K562 (cell line): ENCODE results near the gene CHDH. TPM values are rescaled to one million over a fixed set of nuclear protein-coding genes. Genes with fewer than 3 reads are reported as not detected.

Source experiments
- ATAC-seq: fragments of 200-7000 bp; cut with Tn5 transposase; 3 replicates; pipeline ENCODE4 v1.9.1; 2020; ENCODE audit warnings: moderate library complexity
- BruUV-seq: library from RNA; stranded (reverse); fragments of 400-500 nt; replicated peaks from 2 replicates; lab custom pipeline; 2021; lab: Mats Ljungman, UMichigan
- CTCF ChIA-PET: fragments of 300-600 bp; formaldehyde crosslinking; extraction: SDS; loops from one replicate; lab custom pipeline; 2021; ENCODE audit warnings: low intra/inter-chr PET ratio; lab: Yijun Ruan, JAX
- POLR2A ChIA-PET: fragments of 300-600, 350-650 bp; sonication (Branson Sonifier 250); formaldehyde crosslinking; extraction: SDS; loops from one replicate; lab custom pipeline; 2021; ENCODE audit warnings: antibody characterized with exemption, inconsistent platforms; lab: Yijun Ruan, JAX
- DNase-seq, 4 experiments: peaks; one replicate each; pipeline versions ENCODE4 v3.0.0 to v3.0.0-alpha.2; 2011 to 2018; ENCODE audit warnings: low spot score in 3 of 4, mixed read lengths in 3 of 4; ENCODE audit errors: extremely low read depth in 1 of 4
- FAIRE-seq: peaks from 2 replicates; lab custom pipeline; 2011; peaks lifted over from hg19 to GRCh38; lab: Jason Lieb, UNC
- H2AFZ ChIP-seq: 2 replicates; pipeline ENCODE4 v1.6.0; 2011; ENCODE audit warnings: low read depth, low read length, control low read depth, inconsistent platforms
- H3K27ac ChIP-seq: fragments of 200-600 bp; 3 replicates; pipeline ENCODE4 v1.8.0; 2011; ENCODE audit warnings: low read depth, mild to moderate bottlenecking, control low read depth, inconsistent platforms, low read length, moderate library complexity, mixed read lengths; ENCODE audit errors: extremely low read depth
- H3K27me3 ChIP-seq, 2 experiments: fragments of 300-600 bp in 1 of 2; 2 replicates in 1 of 2; 3 replicates in 1 of 2; pipeline versions ENCODE4 v1.6.0 to v1.8.0; 2011; ENCODE audit warnings: inconsistent platforms in 2 of 2, low read length in 2 of 2, mild to moderate bottlenecking in 1 of 2, mixed read lengths in 1 of 2, moderate library complexity in 1 of 2; ENCODE audit not compliant: control insufficient read depth in 2 of 2, insufficient read depth in 2 of 2
- H3K36me3 ChIP-seq: fragments of 300-600 bp; 3 replicates; pipeline ENCODE4 v1.8.0; 2011; ENCODE audit warnings: mild to moderate bottlenecking, low read length, inconsistent platforms; ENCODE audit not compliant: control insufficient read depth, insufficient read depth
- H3K4me1 ChIP-seq, 2 experiments: fragments of 200-600 bp in 1 of 2; replicated peaks in 1 of 2; 2 replicates in 1 of 2; 3 replicates in 1 of 2; pipeline versions ENCODE4 v1.5.1 to v1.8.0; 2011; ENCODE audit warnings: inconsistent platforms in 2 of 2, low read length in 2 of 2, mild to moderate bottlenecking in 1 of 2, mixed read lengths in 1 of 2, moderate library complexity in 1 of 2; ENCODE audit not compliant: control insufficient read depth in 2 of 2, insufficient read depth in 2 of 2
- H3K4me2 ChIP-seq: 2 replicates; pipeline ENCODE4 v1.6.1; 2011; ENCODE audit warnings: low read length, control low read depth, inconsistent platforms, mixed read lengths; ENCODE audit not compliant: insufficient read depth
- H3K4me3 ChIP-seq: fragments of 200-600 bp; sonication (generic), shearing (Covaris generic); 2 replicates; pipeline ENCODE4 v1.5.1; 2016; ENCODE audit warnings: control low read depth, inconsistent platforms
- H3K79me2 ChIP-seq: fragments of 200-600 bp; 3 replicates; pipeline ENCODE4 v1.8.0; 2011; ENCODE audit warnings: low read length, inconsistent platforms; ENCODE audit not compliant: control insufficient read depth, insufficient read depth
- H3K9ac ChIP-seq, 2 experiments: 2 replicates each; pipeline versions ENCODE4 v1.6.0 to v1.6.1; 2011; ENCODE audit warnings: low read depth in 2 of 2, low read length in 2 of 2, control low read depth in 1 of 2, inconsistent platforms in 1 of 2, mild to moderate bottlenecking in 1 of 2, mixed read lengths in 1 of 2; ENCODE audit not compliant: insufficient read depth in 1 of 2
- H3K9me1 ChIP-seq: one replicate; pipeline ENCODE4 v1.6.0; 2011; ENCODE audit warnings: inconsistent platforms, mild to moderate bottlenecking, low read length, moderate library complexity; ENCODE audit not compliant: control insufficient read depth, insufficient read depth
- H3K9me3 ChIP-seq: replicated peaks from 2 replicates; pipeline ENCODE4 v1.5.1; 2011; ENCODE audit warnings: low read depth, low read length, inconsistent platforms; ENCODE audit not compliant: control insufficient read depth, insufficient read depth
- H4K20me1 ChIP-seq: replicated peaks from 2 replicates; pipeline ENCODE4 v1.6.1; 2011; ENCODE audit warnings: low read length, inconsistent platforms, mixed read lengths; ENCODE audit not compliant: control insufficient read depth, insufficient read depth
- ARID1B ChIP-seq: fragments of 450-650 bp; IDR thresholded peaks from 2 replicates; pipeline ENCODE4 v1.6.1; 2016; ENCODE audit warnings: antibody characterized with exemption, mild to moderate bottlenecking, inconsistent platforms
- DNMT1 ChIP-seq: fragments of 450-650 bp; IDR thresholded peaks from 2 replicates; pipeline ENCODE4 v1.6.1; 2016; ENCODE audit warnings: antibody characterized with exemption, mild to moderate bottlenecking
- GABPB2 ChIP-seq: fragments of 250-450 bp; sonication (Bioruptor Pico); conservative IDR thresholded peaks from 2 replicates; pipeline ENCODE4 v1.5.1; 2021; ENCODE audit warnings: mild to moderate bottlenecking
- HMBOX1 ChIP-seq: sonication (generic); IDR thresholded peaks from 2 replicates; pipeline ENCODE4 v1.6.1; 2016
- HMGXB4 ChIP-seq: sonication (generic); formaldehyde crosslinking; IDR thresholded peaks from 2 replicates; pipeline ENCODE4 v1.8.1; 2023; ENCODE audit warnings: mild to moderate bottlenecking, missing genetic modification reagents
- MBD1 ChIP-seq: fragments of 250-450 bp; sonication (Bioruptor Pico); IDR thresholded peaks from 2 replicates; pipeline ENCODE4 v1.8.0; 2022; ENCODE audit warnings: inconsistent platforms
- NFYB ChIP-seq: IDR thresholded peaks from 2 replicates; pipeline ENCODE4 v1.6.1; 2011; ENCODE audit warnings: mild to moderate bottlenecking, moderate library complexity; ENCODE audit not compliant: insufficient read length; ENCODE audit errors: extremely low read depth
- ZNF232 ChIP-seq: sonication (generic); formaldehyde crosslinking; IDR thresholded peaks from 2 replicates; pipeline ENCODE4 v1.8.0; 2022; ENCODE audit warnings: mild to moderate bottlenecking, missing genetic modification reagents
- ZNF395 ChIP-seq: fragments of 200-800 bp; sonication (Bioruptor generic); IDR thresholded peaks from 2 replicates; pipeline ENCODE4 v1.6.1; 2017; ENCODE audit warnings: missing genetic modification characterization, missing compliant biosample characterization
- ZNF609 ChIP-seq: sonication (generic); formaldehyde crosslinking; IDR thresholded peaks from 2 replicates; pipeline ENCODE4 v1.8.1; 2023; ENCODE audit warnings: missing genetic modification reagents, mild to moderate bottlenecking, borderline replicate concordance
- in situ Hi-C: fragments of 300-500 bp; cut with MboI; formaldehyde crosslinking; loops from 4 replicates; pipeline ENCODE4 v1.15.0; 2018; ENCODE audit warnings: inconsistent platforms, mixed read lengths
- intact Hi-C: fragments of 100-400 bp; cut with micrococcal nuclease; formaldehyde crosslinking; loops from 2 replicates; pipeline ENCODE4 v1.14.2; 2022
- polyA plus RNA-seq, 8 experiments: library from polyadenylated mRNA; depleted of rRNA in 4 of 8; stranded (reverse) in 5 of 8; unstranded in 3 of 8; fragments of >200 nt; fragmentation: Nextera tagmentation in 2 of 8; fragmentation: Illumina TruSeq in 1 of 8; extraction: Ambion mirVana in 2 of 8; extraction: Trizol in 1 of 8; gene quantifications; 2 replicates each; pipeline versions ENCODE4 v1.2.1 to v1.2.3, GENCODE V29; 2011 to 2014; ENCODE audit warnings: inconsistent platforms in 1 of 8, missing spikeins in 1 of 8
- total RNA-seq, 7 experiments: library from RNA; depleted of rRNA in 6 of 7; stranded (reverse); fragments of >200 nt in 6 of 7; fragmentation: Illumina TruSeq in 2 of 7; extraction: Trizol in 2 of 7; gene quantifications; 2 replicates each; pipeline versions ENCODE4 v1.2.1 to v1.2.3, GENCODE V29; 2011 to 2021; ENCODE audit warnings: low replicate concordance in 1 of 7

Gene CHDH
- total and polyA plus RNA-seq, 9 of the 15 experiments (the other 6 are each of a cell fraction or from before 2014, with no cell fraction given), result 0.06 to 1.9 (median 0.46) TPM

GRCh38 chr3:53888232-53888631, 42.0 kb upstream of the CHDH start (continued):
- TF ChIP-seq HMBOX1 (0 out of 2 replicates have a peak, but pooled peaks have one; percentile 23), ARID1B (peak; percentile 48), NFYB (no peak)

GRCh38 chr3:53887446-53887845, 41.2 kb upstream of the CHDH start:
- intact Hi-C loops, result no loop called here
- Histone ChIP-seq H3K27ac (no peak overlapping the region), H3K4me3 (no peak overlapping the region), H3K4me1 (peaks cover 0 to 11% of the 10 kb centered on the region in 2 experiments; a peak in 3 of 5 replicates), H3K36me3 (peaks cover 32% of the 10 kb centered on the region), H3K27me3 (no peaks in the 10 kb centered on the region), H3K4me2 (no peak overlapping the region), H3K79me2 (peaks cover 21% of the 10 kb centered on the region), H2AFZ (no peak overlapping the region), H3K9me1 (peaks cover 2% of the 10 kb centered on the region), H3K9ac (no peak overlapping the region), H4K20me1 (peaks cover 13% of the 10 kb centered on the region; the same call in 1 of the 2 replicates), H3K9me3 (no peaks in the 10 kb centered on the region)
- BruUV-seq, result no TSS peak
- no peak for ATAC-seq
- no peak for DNase-seq
- ChIA-PET CTCF (no interaction called here), POLR2A (no interaction called here)
- FAIRE-seq, result no peak
- in situ Hi-C loops, result no loop called here
- TF ChIP-seq ZNF609 (CRISPR knock-in tag) (no peak), DNMT1 (no peak), MBD1 (CRISPR knock-in tag) (no peak), ZNF232 (CRISPR knock-in tag) (no peak), HMGXB4 (CRISPR knock-in tag) (no peak), GABPB2 (no peak), ZNF395 (no peak)
